Peyer's patch (tissue), 4 donors: ENCODE measurements around the gene MAP2K7.

Source experiments
- CTCF ChIP-seq, 6 experiments: fragments of 450-650 bp in 4 of 6; fragments of 200-600 bp in 2 of 6; sonication (generic) in 1 of 6; IDR thresholded peaks; one replicate each; pipeline ENCODE4 v1.5.1; 2017 to 2019; ENCODE audit warnings: antibody characterized with exemption in 6 of 6, mild to moderate bottlenecking in 3 of 6, moderate library complexity in 1 of 6
- POLR2A ChIP-seq, 2 donors: fragments of 450-650 bp; IDR thresholded peaks; one replicate each; pipeline ENCODE4 v1.5.1; 2017; ENCODE audit warnings: antibody characterized with exemption in 2 of 2, mild to moderate bottlenecking in 2 of 2, moderate library complexity in 2 of 2

DNA sequence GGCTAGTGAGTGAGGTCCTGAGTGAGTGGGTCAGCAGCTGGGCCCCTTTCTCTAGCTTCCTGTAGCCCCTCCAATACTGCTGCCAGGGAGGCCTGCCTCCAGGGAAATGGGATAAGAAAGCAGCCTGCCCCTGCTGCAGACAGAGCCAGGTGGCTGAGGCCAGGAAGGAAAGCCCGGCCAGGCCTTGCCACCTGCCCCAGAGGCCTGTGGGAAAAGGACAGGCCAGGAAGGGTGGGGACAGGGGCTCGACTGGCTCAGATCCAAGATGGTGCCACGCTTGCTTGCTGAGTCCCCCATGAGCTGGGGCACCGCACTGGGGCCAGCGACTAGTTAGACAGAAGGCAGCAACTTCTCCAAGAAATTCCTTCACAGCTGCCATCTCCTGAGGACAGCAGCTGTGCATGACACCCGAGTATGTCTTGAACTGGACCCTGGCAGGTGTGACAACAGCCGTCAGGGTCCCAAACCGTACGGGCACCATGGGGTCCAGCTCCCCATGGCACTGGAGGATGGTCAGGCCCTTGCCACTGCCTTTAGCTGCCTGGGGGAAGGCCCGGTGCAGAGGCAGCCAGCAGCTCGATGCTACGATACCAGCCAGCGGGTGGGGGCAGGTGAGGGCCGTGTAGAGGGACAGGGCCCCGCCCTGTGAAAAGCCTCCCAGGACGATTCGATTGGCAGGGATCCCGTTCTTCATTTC lies 24.4 kb upstream of the MAP2K7 start:
- no peak for TF ChIP-seq CTCF (IDR thresholded peaks at IDR 0.05)
- no peak for TF ChIP-seq POLR2A (IDR thresholded peaks at IDR 0.05)
